K562 (cell line): ENCODE measurements around the gene KCNJ11. TPM values are rescaled to one million over a fixed set of nuclear protein-coding genes. Genes with fewer than 3 reads are reported as not detected.

ENCODE experiments used
- ATF1 ChIP-seq, 2 experiments: fragments of 450-650 bp in 1 of 2; IDR thresholded peaks; 2 replicates each; pipeline ENCODE4 v1.6.1; 2016; ENCODE audit warnings: missing compliant biosample characterization in 1 of 2, missing genetic modification characterization in 1 of 2
- C11orf30 ChIP-seq: fragments of 450-650 bp; IDR thresholded peaks from 2 replicates; pipeline ENCODE4 v1.6.1; 2016; ENCODE audit warnings: low read depth, mild to moderate bottlenecking
- CEBPB ChIP-seq: fragments of 450-650 bp; IDR thresholded peaks from 2 replicates; pipeline ENCODE4 v1.6.1; 2016; ENCODE audit warnings: missing genetic modification characterization, missing compliant biosample characterization
- CHD1 ChIP-seq: fragments of 200-600 bp; sonication (generic); IDR thresholded peaks from one replicate; pipeline ENCODE4 v1.6.1; 2012; ENCODE audit warnings: mild to moderate bottlenecking, moderate library complexity, low read length, inconsistent platforms
- CTBP1 ChIP-seq: fragments of 450-650 bp; IDR thresholded peaks from 2 replicates; pipeline ENCODE4 v1.6.1; 2016; ENCODE audit warnings: borderline replicate concordance
- CUX1 ChIP-seq: fragments of 200-800 bp; sonication (Bioruptor generic); IDR thresholded peaks from 2 replicates; pipeline ENCODE4 v1.6.1; 2016; ENCODE audit warnings: missing genetic modification characterization, missing compliant biosample characterization
- ERF ChIP-seq: fragments of 450-650 bp; formaldehyde crosslinking; IDR thresholded peaks from 2 replicates; pipeline ENCODE4 v1.4.0; 2020; ENCODE audit warnings: mild to moderate bottlenecking, mixed read lengths
- ESRRB ChIP-seq: fragments of 250-450 bp; sonication (Bioruptor Pico); IDR thresholded peaks from 2 replicates; pipeline ENCODE4 v1.5.0; 2020; ENCODE audit warnings: mild to moderate bottlenecking, moderate library complexity, borderline replicate concordance
- HDAC3 ChIP-seq: fragments of 450-650 bp; IDR thresholded peaks from 2 replicates; pipeline ENCODE4 v1.6.1; 2018; ENCODE audit warnings: borderline replicate concordance, mild to moderate bottlenecking, moderate library complexity; ENCODE audit not compliant: partially characterized antibody
- JUND ChIP-seq, 2 experiments: IDR thresholded peaks; 2 replicates in 1 of 2; 3 replicates in 1 of 2; pipeline ENCODE4 v1.6.1; 2011; ENCODE audit warnings: borderline replicate concordance in 2 of 2, low read depth in 2 of 2, low read length in 2 of 2, improper control_type of control experiment in 1 of 2, missing biosample characterization in 1 of 2, missing genetic modification characterization in 1 of 2, missing genetic modification reagents in 1 of 2
- MLLT1 ChIP-seq, 2 experiments: fragments of 450-650 bp; IDR thresholded peaks; 2 replicates each; pipeline ENCODE4 v1.6.1; 2016
- TGIF2 ChIP-seq: sonication (generic); formaldehyde crosslinking; IDR thresholded peaks from 2 replicates; pipeline ENCODE4 v1.8.1; 2022; ENCODE audit warnings: mild to moderate bottlenecking, missing genetic modification reagents, moderate library complexity
- ZNF316 ChIP-seq: fragments of 450-650 bp; IDR thresholded peaks from 2 replicates; pipeline ENCODE4 v1.6.1; 2016
- polyA plus RNA-seq, 8 experiments: library from polyadenylated mRNA; depleted of rRNA in 4 of 8; stranded (reverse) in 5 of 8; unstranded in 3 of 8; fragments of >200 nt; fragmentation: Nextera tagmentation in 2 of 8; fragmentation: Illumina TruSeq in 1 of 8; extraction: Ambion mirVana in 2 of 8; extraction: Trizol in 1 of 8; gene quantifications; 2 replicates each; pipeline versions ENCODE4 v1.2.1 to v1.2.3, GENCODE V29; 2011 to 2014; ENCODE audit warnings: inconsistent platforms in 1 of 8, missing spikeins in 1 of 8
- total RNA-seq, 7 experiments: library from RNA; depleted of rRNA in 6 of 7; stranded (reverse); fragments of >200 nt in 6 of 7; fragmentation: Illumina TruSeq in 2 of 7; extraction: Trizol in 2 of 7; gene quantifications; 2 replicates each; pipeline versions ENCODE4 v1.2.1 to v1.2.3, GENCODE V29; 2011 to 2021; ENCODE audit warnings: low replicate concordance in 1 of 7
- TF ChIP-seq, protein P1 (sequence below): IDR thresholded peaks from 2 replicates; pipeline ENCODE4 v1.6.1; 2011; ENCODE audit not compliant: insufficient read length; ENCODE audit errors: extremely low read depth
- TF ChIP-seq, protein P2 (sequence below): sonication (generic); formaldehyde crosslinking; IDR thresholded peaks from 2 replicates; pipeline ENCODE4 v1.8.0; 2023; ENCODE audit warnings: mild to moderate bottlenecking, missing genetic modification reagents

Gene KCNJ11
- total and polyA plus RNA-seq, 9 of the 15 experiments (the other 6 are each of a cell fraction or from before 2014, with no cell fraction given) = 0.54 to 3.7 (median 0.86) TPM; not detected in 2

- no peak for TF ChIP-seq CUX1
- TF ChIP-seq JUND (IDR thresholded peaks at IDR 0.05; ENCODE audit: borderline replicate concordance, low read depth, low read length) = peak; percentile 7; the same call in 1 of the 2 replicates
- no peak for TF ChIP-seq JUND (tag; IDR thresholded peaks at IDR 0.05; ENCODE audit: borderline replicate concordance, low read depth, low read length)
- TF ChIP-seq TGIF2 = no peak
- TF ChIP-seq MLLT1 (IDR thresholded peaks at IDR 0.05) = no peak
- peak; percentile 71; the same call in 1 of the 2 replicates for TF ChIP-seq C11orf30
- TF ChIP-seq ERF = no peak
- TF ChIP-seq CEBPB (tag) = no peak
- TF ChIP-seq, protein P1, sequence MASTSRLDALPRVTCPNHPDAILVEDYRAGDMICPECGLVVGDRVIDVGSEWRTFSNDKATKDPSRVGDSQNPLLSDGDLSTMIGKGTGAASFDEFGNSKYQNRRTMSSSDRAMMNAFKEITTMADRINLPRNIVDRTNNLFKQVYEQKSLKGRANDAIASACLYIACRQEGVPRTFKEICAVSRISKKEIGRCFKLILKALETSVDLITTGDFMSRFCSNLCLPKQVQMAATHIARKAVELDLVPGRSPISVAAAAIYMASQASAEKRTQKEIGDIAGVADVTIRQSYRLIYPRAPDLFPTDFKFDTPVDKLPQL = no peak
- TF ChIP-seq, protein P2, sequence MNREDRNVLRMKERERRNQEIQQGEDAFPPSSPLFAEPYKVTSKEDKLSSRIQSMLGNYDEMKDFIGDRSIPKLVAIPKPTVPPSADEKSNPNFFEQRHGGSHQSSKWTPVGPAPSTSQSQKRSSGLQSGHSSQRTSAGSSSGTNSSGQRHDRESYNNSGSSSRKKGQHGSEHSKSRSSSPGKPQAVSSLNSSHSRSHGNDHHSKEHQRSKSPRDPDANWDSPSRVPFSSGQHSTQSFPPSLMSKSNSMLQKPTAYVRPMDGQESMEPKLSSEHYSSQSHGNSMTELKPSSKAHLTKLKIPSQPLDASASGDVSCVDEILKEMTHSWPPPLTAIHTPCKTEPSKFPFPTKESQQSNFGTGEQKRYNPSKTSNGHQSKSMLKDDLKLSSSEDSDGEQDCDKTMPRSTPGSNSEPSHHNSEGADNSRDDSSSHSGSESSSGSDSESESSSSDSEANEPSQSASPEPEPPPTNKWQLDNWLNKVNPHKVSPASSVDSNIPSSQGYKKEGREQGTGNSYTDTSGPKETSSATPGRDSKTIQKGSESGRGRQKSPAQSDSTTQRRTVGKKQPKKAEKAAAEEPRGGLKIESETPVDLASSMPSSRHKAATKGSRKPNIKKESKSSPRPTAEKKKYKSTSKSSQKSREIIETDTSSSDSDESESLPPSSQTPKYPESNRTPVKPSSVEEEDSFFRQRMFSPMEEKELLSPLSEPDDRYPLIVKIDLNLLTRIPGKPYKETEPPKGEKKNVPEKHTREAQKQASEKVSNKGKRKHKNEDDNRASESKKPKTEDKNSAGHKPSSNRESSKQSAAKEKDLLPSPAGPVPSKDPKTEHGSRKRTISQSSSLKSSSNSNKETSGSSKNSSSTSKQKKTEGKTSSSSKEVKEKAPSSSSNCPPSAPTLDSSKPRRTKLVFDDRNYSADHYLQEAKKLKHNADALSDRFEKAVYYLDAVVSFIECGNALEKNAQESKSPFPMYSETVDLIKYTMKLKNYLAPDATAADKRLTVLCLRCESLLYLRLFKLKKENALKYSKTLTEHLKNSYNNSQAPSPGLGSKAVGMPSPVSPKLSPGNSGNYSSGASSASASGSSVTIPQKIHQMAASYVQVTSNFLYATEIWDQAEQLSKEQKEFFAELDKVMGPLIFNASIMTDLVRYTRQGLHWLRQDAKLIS (CRISPR knock-in tag) = no peak
- TF ChIP-seq CTBP1 = peak; percentile 49; the same call in 1 of the 2 replicates
- no peak for TF ChIP-seq CHD1
- no peak for TF ChIP-seq ATF1 (CRISPR knock-in tag; IDR thresholded peaks at IDR 0.05)
- no peak for TF ChIP-seq ATF1 (tag; IDR thresholded peaks at IDR 0.05)
- TF ChIP-seq ESRRB (CRISPR knock-in tag) = no peak
- TF ChIP-seq HDAC3 = no peak
- TF ChIP-seq ZNF316 = 0 out of 2 replicates have a peak, but pooled peaks have one; percentile 37
Observed at GRCh38 chr11:17405232-17406005, 17.0 kb upstream of the KCNJ11 start (continued).
